HCT116 (cell line): Measurements from ENCODE around the gene ADGRV1. TPM values are rescaled to one million over a fixed set of nuclear protein-coding genes. Genes with fewer than 3 reads are reported as not detected.

Experiments
- ATAC-seq: fragments of 200-7000 bp; cut with Tn5 transposase; 2 replicates; pipeline ENCODE4 v1.9.1; 2020; ENCODE audit warnings: mild to moderate bottlenecking, moderate library complexity
- BruUV-seq: library from RNA; stranded (reverse); fragments of 400-500 nt; replicated peaks from 2 replicates; lab custom pipeline; 2021; lab: Mats Ljungman, UMichigan
- CTCF ChIA-PET: fragments of 300-600 bp; sonication (Branson Sonifier 250); formaldehyde crosslinking; loops from one replicate; lab custom pipeline; 2021; ENCODE audit warnings: antibody characterized with exemption; lab: Charles Lee
- POLR2A ChIA-PET: fragments of 300-600, 350-600 bp; sonication (Branson Sonifier 250); formaldehyde crosslinking; loops from one replicate; lab custom pipeline; 2021; ENCODE audit warnings: antibody characterized with exemption; lab: Charles Lee
- RAD21 ChIA-PET, 2 experiments: fragments of 300-600 bp; sonication (Branson Sonifier 250); formaldehyde crosslinking; loops; one replicate each; lab custom pipeline; 2023; ENCODE audit warnings: low total read pairs in 2 of 2; ENCODE audit not compliant: uncharacterized antibody in 2 of 2, unreplicated experiment in 2 of 2, low non-redundant PET in 1 of 2; lab: Charles Lee
- DNase-seq: peaks from one replicate; pipeline ENCODE4 v3.0.0-alpha.2; 2010; ENCODE audit warnings: low read depth, low spot score
- H2AFZ ChIP-seq: fragments of 200-600 bp; shearing (Covaris generic), sonication (generic); 2 replicates; pipeline ENCODE4 v1.6.1; 2017; ENCODE audit warnings: low read depth, mixed run types, mixed read lengths, antibody characterized with exemption, low read length; ENCODE audit not compliant: poor library complexity, severe bottlenecking
- H3K27ac ChIP-seq: 2 replicates; pipeline ENCODE4 v1.5.1; 2012; ENCODE audit warnings: low read depth, low read length
- H3K27me3 ChIP-seq: fragments of 200-600 bp; sonication (generic); 2 replicates; pipeline ENCODE4 v1.6.1; 2016; ENCODE audit warnings: mixed run types, low read length, mixed read lengths; ENCODE audit not compliant: insufficient read depth
- H3K36me3 ChIP-seq, 2 experiments: fragments of 200-500 bp in 1 of 2; fragments of 200-600 bp in 1 of 2; sonication (Bioruptor generic) in 1 of 2; sonication (generic) in 1 of 2; 2 replicates each; pipeline versions ENCODE4 v1.5.1 to v1.6.1; 2014 to 2016; ENCODE audit warnings: low read length in 2 of 2, inconsistent platforms in 1 of 2, mixed read lengths in 1 of 2, mixed run types in 1 of 2; ENCODE audit not compliant: insufficient read depth in 2 of 2, control insufficient read depth in 1 of 2
- H3K4me1 ChIP-seq, 2 experiments: fragments of 200-600 bp in 1 of 2; sonication (generic) in 1 of 2; 2 replicates each; pipeline versions ENCODE4 v1.5.1 to v1.6.1; 2012 to 2017; ENCODE audit warnings: low read length in 2 of 2, inconsistent platforms in 1 of 2, mild to moderate bottlenecking in 1 of 2, mixed read lengths in 1 of 2, mixed run types in 1 of 2, moderate library complexity in 1 of 2; ENCODE audit not compliant: insufficient read depth in 2 of 2, control insufficient read depth in 1 of 2
- H3K4me2 ChIP-seq: fragments of 200-600 bp; sonication (generic); 2 replicates; pipeline ENCODE4 v1.6.1; 2017; ENCODE audit warnings: mixed run types, low read length, mixed read lengths
- H3K4me3 ChIP-seq, 2 experiments: fragments of 200-600 bp in 1 of 2; sonication (generic) in 1 of 2; replicated peaks in 1 of 2; 2 replicates each; pipeline ENCODE4 v1.5.1; 2011 to 2016; ENCODE audit warnings: low read length in 2 of 2, control low read depth in 1 of 2, low read depth in 1 of 2, mild to moderate bottlenecking in 1 of 2, mixed read lengths in 1 of 2, mixed run types in 1 of 2
- H3K79me2 ChIP-seq: fragments of 200-600 bp; sonication (generic); 2 replicates; pipeline ENCODE4 v1.6.1; 2017; ENCODE audit warnings: mild to moderate bottlenecking, mixed run types, low read length, moderate library complexity, mixed read lengths; ENCODE audit not compliant: insufficient read depth
- H3K9ac ChIP-seq: fragments of 200-600 bp; sonication (generic); 2 replicates; pipeline ENCODE4 v1.6.1; 2016; ENCODE audit warnings: low read length, mixed read lengths
- H3K9me2 ChIP-seq: fragments of 200-600 bp; sonication (generic), shearing (Covaris generic); 2 replicates; pipeline ENCODE4 v1.6.1; 2017; ENCODE audit warnings: mixed run types, mild to moderate bottlenecking, moderate library complexity; ENCODE audit not compliant: insufficient read depth
- H3K9me3 ChIP-seq, 2 experiments: fragments of 200-500 bp in 1 of 2; fragments of 200-600 bp in 1 of 2; sonication (Bioruptor generic) in 1 of 2; sonication (generic) in 1 of 2; 2 replicates each; pipeline ENCODE4 v1.6.1; 2014 to 2017; ENCODE audit warnings: low read length in 2 of 2, mixed read lengths in 2 of 2, inconsistent platforms in 1 of 2, low read depth in 1 of 2, mild to moderate bottlenecking in 1 of 2, mixed run types in 1 of 2, moderate library complexity in 1 of 2; ENCODE audit not compliant: control insufficient read depth in 1 of 2, insufficient read depth in 1 of 2
- H4K20me1 ChIP-seq: fragments of 200-600 bp; sonication (generic), shearing (Covaris generic); 2 replicates; pipeline ENCODE4 v1.6.1; 2017; ENCODE audit warnings: mixed run types, mild to moderate bottlenecking, moderate library complexity; ENCODE audit not compliant: insufficient read depth
- ATF3 ChIP-seq: IDR thresholded peaks from 2 replicates; pipeline ENCODE4 v1.6.1; 2012
- CBX3 ChIP-seq: IDR thresholded peaks from 2 replicates; pipeline ENCODE4 v1.6.1; 2012; ENCODE audit warnings: low read depth
- EGR1 ChIP-seq: IDR thresholded peaks from 2 replicates; pipeline ENCODE4 v1.6.1; 2012; ENCODE audit warnings: low read depth
- ELF1 ChIP-seq: IDR thresholded peaks from 2 replicates; pipeline ENCODE4 v1.6.1; 2012; ENCODE audit warnings: low read depth, borderline replicate concordance
- EZH2phosphoT487 ChIP-seq: fragments of 200-600 bp; IDR thresholded peaks from 2 replicates; pipeline ENCODE4 v1.6.1; 2018; ENCODE audit warnings: antibody characterized with exemption, borderline replicate concordance
- JUND ChIP-seq: IDR thresholded peaks from 2 replicates; pipeline ENCODE4 v1.6.1; 2012
- MAX ChIP-seq: IDR thresholded peaks from 2 replicates; pipeline ENCODE4 v1.6.1; 2012
- POLR2A ChIP-seq: IDR thresholded peaks from 2 replicates; pipeline ENCODE4 v1.7.0; 2011; ENCODE audit warnings: borderline replicate concordance; ENCODE audit not compliant: insufficient read depth, insufficient read length; ENCODE audit errors: extremely low read depth
- POLR2AphosphoS5 ChIP-seq: IDR thresholded peaks from 2 replicates; pipeline ENCODE4 v1.6.1; 2011; ENCODE audit warnings: mild to moderate bottlenecking, low read depth, low read length, moderate library complexity
- RAD21 ChIP-seq: IDR thresholded peaks from 2 replicates; pipeline ENCODE4 v1.6.1; 2012; ENCODE audit warnings: low read depth, mild to moderate bottlenecking
- SIN3A ChIP-seq: IDR thresholded peaks from 2 replicates; pipeline ENCODE4 v1.6.1; 2012; ENCODE audit warnings: low read depth
- SRF ChIP-seq: IDR thresholded peaks from 2 replicates; pipeline ENCODE4 v1.6.1; 2012; ENCODE audit warnings: low read depth
- TCF7L2 ChIP-seq: IDR thresholded peaks from 2 replicates; pipeline ENCODE4 v1.7.0; 2011; ENCODE audit warnings: borderline replicate concordance, inconsistent platforms; ENCODE audit not compliant: insufficient read depth, insufficient read length; ENCODE audit errors: extremely low read depth
- ZNF274 ChIP-seq: fragments of 200-500 bp; sonication (Bioruptor generic); IDR thresholded peaks from 2 replicates; pipeline ENCODE4 v1.6.1; 2014; ENCODE audit warnings: mild to moderate bottlenecking, low read depth, low read length, inconsistent platforms
- intact Hi-C: fragments of 100-400 bp; cut with micrococcal nuclease; formaldehyde crosslinking; loops from 2 replicates; pipeline ENCODE4 v1.10.0; 2022
- total RNA-seq: library from RNA; stranded (reverse); gene quantifications from one replicate; pipeline ENCODE4 v1.2.1, GENCODE V29; 2021; ENCODE audit not compliant: unreplicated experiment
- TF ChIP-seq, protein P1 (sequence below), 3 experiments: fragments of 200-600 bp in 1 of 3; sonication (generic) in 1 of 3; IDR thresholded peaks in 2 of 3; conservative IDR thresholded peaks in 1 of 3; 2 replicates each; pipeline ENCODE4 v1.5.1; 2012 to 2017; ENCODE audit warnings: low read depth in 2 of 3, low read length in 2 of 3, antibody characterized with exemption in 1 of 3, borderline replicate concordance in 1 of 3, control low read depth in 1 of 3, mild to moderate bottlenecking in 1 of 3, mixed read lengths in 1 of 3, mixed run types in 1 of 3, moderate library complexity in 1 of 3; ENCODE audit not compliant: insufficient read depth in 1 of 3

ADGRV1 gene
- total RNA-seq, 1 experiment from 2014 or later, result 6.0 TPM

- H3K9ac ChIP-seq, result no peak overlapping the region
- H2AFZ ChIP-seq, result no peak overlapping the region
- no peaks in the 10 kb centered on the region for H3K27me3 ChIP-seq
- no peaks in the 10 kb centered on the region for H4K20me1 ChIP-seq
- CTCF ChIA-PET, result no interaction called here
- TF ChIP-seq POLR2A (no peak), CBX3 (no peak), EZH2phosphoT487 (no peak), ELF1 (no peak), POLR2AphosphoS5 (no peak), TCF7L2 (no peak), EGR1 (no peak), JUND (no peak), RAD21 (no peak), SRF (no peak), ATF3 (no peak), SIN3A (no peak), ZNF274 (no peak), MAX (no peak)
- TF ChIP-seq, protein P1, sequence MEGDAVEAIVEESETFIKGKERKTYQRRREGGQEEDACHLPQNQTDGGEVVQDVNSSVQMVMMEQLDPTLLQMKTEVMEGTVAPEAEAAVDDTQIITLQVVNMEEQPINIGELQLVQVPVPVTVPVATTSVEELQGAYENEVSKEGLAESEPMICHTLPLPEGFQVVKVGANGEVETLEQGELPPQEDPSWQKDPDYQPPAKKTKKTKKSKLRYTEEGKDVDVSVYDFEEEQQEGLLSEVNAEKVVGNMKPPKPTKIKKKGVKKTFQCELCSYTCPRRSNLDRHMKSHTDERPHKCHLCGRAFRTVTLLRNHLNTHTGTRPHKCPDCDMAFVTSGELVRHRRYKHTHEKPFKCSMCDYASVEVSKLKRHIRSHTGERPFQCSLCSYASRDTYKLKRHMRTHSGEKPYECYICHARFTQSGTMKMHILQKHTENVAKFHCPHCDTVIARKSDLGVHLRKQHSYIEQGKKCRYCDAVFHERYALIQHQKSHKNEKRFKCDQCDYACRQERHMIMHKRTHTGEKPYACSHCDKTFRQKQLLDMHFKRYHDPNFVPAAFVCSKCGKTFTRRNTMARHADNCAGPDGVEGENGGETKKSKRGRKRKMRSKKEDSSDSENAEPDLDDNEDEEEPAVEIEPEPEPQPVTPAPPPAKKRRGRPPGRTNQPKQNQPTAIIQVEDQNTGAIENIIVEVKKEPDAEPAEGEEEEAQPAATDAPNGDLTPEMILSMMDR (IDR thresholded peaks at IDR 0.05 in 2 of 3, conservative IDR thresholded peaks at IDR 0.05 in 1 of 3; ENCODE audit: borderline replicate concordance in 1 of 3, insufficient read depth in 1 of 3, low read depth in 2 of 3, low read length in 2 of 3), result no peak
- no TSS peak for BruUV-seq
- H3K9me3 ChIP-seq, result no peaks in the 10 kb centered on the region
- H3K36me3 ChIP-seq, result no peaks in the 10 kb centered on the region
- intact Hi-C loops, result no loop called here
- H3K9me2 ChIP-seq, result no peaks in the 10 kb centered on the region
- POLR2A ChIA-PET, result no interaction called here
- no peak overlapping the region for H3K4me3 ChIP-seq
- no peak overlapping the region for H3K27ac ChIP-seq
- H3K79me2 ChIP-seq, result no peaks in the 10 kb centered on the region
- no peak for ATAC-seq
- H3K4me1 ChIP-seq, result no peaks in the 10 kb centered on the region
- RAD21 ChIA-PET, result no interaction called here
- no peak for DNase-seq
- H3K4me2 ChIP-seq, result no peak overlapping the region
These were observed 390.4 kb downstream of the ADGRV1 start for GRCh38 chr5:90948969-90949368.
